ENCODE results near the gene VTA1.

GRCh38 chr6:142200846-142201628 lies 54.0 kb downstream of the VTA1 start:
- TF ChIP-seq CTCF (conservative IDR thresholded peaks at IDR 0.05; ENCODE audit: low read depth, low read length) (no peak), RCOR1 (IDR thresholded peaks at IDR 0.05; ENCODE audit: insufficient replicate concordance, low read length) (no peak), POLR2A (IDR thresholded peaks at IDR 0.05; ENCODE audit: low read depth, low read length) (no peak), USF2 (IDR thresholded peaks at IDR 0.05; ENCODE audit: low read depth, low read length) (no peak), ELK1 (IDR thresholded peaks at IDR 0.05; ENCODE audit: borderline replicate concordance, low read depth, low read length) (no peak)

All from IMR-90 (cell line).